ENCODE data around the gene AGAP1. TPM values are rescaled to one million over a fixed set of nuclear protein-coding genes. Genes with fewer than 3 reads are reported as not detected.
"Not testable (repeated sequence)": the region's sequence is repeated elsewhere in the genome, so short reads cannot be mapped to it uniquely, and the experiment has no call there.

The AGAP1 gene
- polyA plus RNA-seq, 3 donors = 3.7 to 7.1 (median 6.3) TPM

GRCh38 chr2:236051351-236051750 lies 557.5 kb downstream of the AGAP1 start:
- 70 to 79% (median 73%) methylated on average over 10 of the region's 10 CpGs for WGBS, 3 donors
- H3K27ac ChIP-seq (ENCODE audit: low read depth, low read length) = no peak overlapping the region

GRCh38 chr2:236051806-236052205 lies 558.0 kb downstream of the AGAP1 start:
- WGBS, 3 donors = 71 to 90% (median 81%) methylated on average over 11 of the region's 11 CpGs
- H3K27ac ChIP-seq (ENCODE audit: low read depth, low read length) = no peak overlapping the region

- WGBS, 3 donors = 94 to 95% (median 94%) methylated on average over 14 of the region's 14 CpGs
- no peak overlapping the region for H3K27ac ChIP-seq (ENCODE audit: low read depth, low read length)
Observed at GRCh38 chr2:236052206-236052605, 558.4 kb downstream of the AGAP1 start.

GRCh38 chr2:236052926-236053821 lies 559.3 kb downstream of the AGAP1 start:
- 75 to 88% (median 76%) methylated on average over 37 of the region's 37 CpGs for WGBS, 3 donors

GRCh38 chr2:236054125-236054524 lies 560.3 kb downstream of the AGAP1 start:
- no peak overlapping the region for H3K27ac ChIP-seq (ENCODE audit: low read depth, low read length)
- WGBS, 3 donors = 57 to 83% (median 58%) methylated on average over 2 of the region's 2 CpGs

More at GRCh38 chr2:236052926-236053821, 559.3 kb downstream of the AGAP1 start:
- no peak overlapping the region for H3K27ac ChIP-seq (ENCODE audit: low read depth, low read length)

- WGBS, 3 donors = 73 to 76% (median 74%) methylated on average over 19 of the region's 19 CpGs
- H3K27ac ChIP-seq (ENCODE audit: low read depth, low read length) = no peak overlapping the region
Observed at GRCh38 chr2:236054621-236055305, 560.9 kb downstream of the AGAP1 start.

GRCh38 chr2:236055471-236055870 lies 561.6 kb downstream of the AGAP1 start:
- WGBS, 3 donors = 72 to 82% (median 74%) methylated on average over 13 of the region's 13 CpGs
- no peak overlapping the region for H3K27ac ChIP-seq (ENCODE audit: low read depth, low read length)

- H3K27ac ChIP-seq (ENCODE audit: low read depth, low read length) = no peak overlapping the region
- WGBS, 3 donors = 91 to 95% (median 92%) methylated on average over 9 of the region's 9 CpGs
Observed at GRCh38 chr2:236056141-236056540, 562.3 kb downstream of the AGAP1 start.

- 78 to 95% (median 82%) methylated on average over 4 of the region's 4 CpGs for WGBS, 3 donors
- no peak overlapping the region for H3K27ac ChIP-seq (ENCODE audit: low read depth, low read length)
Observed at GRCh38 chr2:236057375-236057774, 563.5 kb downstream of the AGAP1 start.

- H3K27ac ChIP-seq (ENCODE audit: low read depth, low read length) = no peak overlapping the region
- 53 to 77% (median 55%) methylated on average over 9 of the region's 9 CpGs for WGBS, 3 donors
Observed at GRCh38 chr2:236061497-236061896, 567.7 kb downstream of the AGAP1 start.

- 85 to 97% (median 88%) methylated on average over 10 to 12 of the region's 12 CpGs for WGBS, 3 donors
Observed at GRCh38 chr2:236061899-236062298, 568.1 kb downstream of the AGAP1 start.

GRCh38 chr2:236062806-236063205 lies 569.0 kb downstream of the AGAP1 start:
- 98% methylated on average over 5 of the region's 5 CpGs for WGBS, 3 donors
- not testable (repeated sequence) for H3K27ac ChIP-seq (ENCODE audit: low read depth, low read length)

More at GRCh38 chr2:236061899-236062298, 568.1 kb downstream of the AGAP1 start:
- no peak overlapping the region for H3K27ac ChIP-seq (ENCODE audit: low read depth, low read length)

- no peak overlapping the region for H3K27ac ChIP-seq (ENCODE audit: low read depth, low read length)
- WGBS, 3 donors = 90 to 97% (median 92%) methylated on average over 7 of the region's 7 CpGs
Observed at GRCh38 chr2:236063994-236064393, 570.2 kb downstream of the AGAP1 start.

- WGBS, 3 donors = 87 to 88% (median 88%) methylated on average over 15 of the region's 15 CpGs
Observed at GRCh38 chr2:236065314-236066160, 571.7 kb downstream of the AGAP1 start.

GRCh38 chr2:236070236-236070635 lies 576.4 kb downstream of the AGAP1 start:
- H3K27ac ChIP-seq (ENCODE audit: low read depth, low read length) = no peak overlapping the region
- WGBS, 3 donors = 91 to 93% (median 93%) methylated on average over 7 of the region's 7 CpGs

More at GRCh38 chr2:236065314-236066160, 571.7 kb downstream of the AGAP1 start:
- H3K27ac ChIP-seq (ENCODE audit: low read depth, low read length) = no peak overlapping the region

GRCh38 chr2:236073246-236073645 lies 579.4 kb downstream of the AGAP1 start:
- 85 to 89% (median 88%) methylated on average over 4 of the region's 4 CpGs for WGBS, 3 donors

GRCh38 chr2:236073867-236074655 lies 580.2 kb downstream of the AGAP1 start:
- WGBS, 3 donors = 75 to 81% (median 79%) methylated on average over 8 of the region's 8 CpGs
- H3K27ac ChIP-seq (ENCODE audit: low read depth, low read length) = no peak overlapping the region

More at GRCh38 chr2:236073246-236073645, 579.4 kb downstream of the AGAP1 start:
- no peak overlapping the region for H3K27ac ChIP-seq (ENCODE audit: low read depth, low read length)

GRCh38 chr2:236075802-236076201 lies 582.0 kb downstream of the AGAP1 start:
- WGBS, 3 donors = 92 to 94% (median 93%) methylated on average over 11 of the region's 11 CpGs
- H3K27ac ChIP-seq (ENCODE audit: low read depth, low read length) = no peak overlapping the region
